Stimulated activated CD8-positive, alpha-beta memory T cell treated with anti-CD3 and anti-CD28 coated beads, Interleukin-2, amount 100 ng/mL, for 1 hour (primary cell): Measurements from ENCODE around the gene RHEBL1.

ENCODE experiments used
- DNase-seq, 2 donors: peaks; one replicate each; pipeline ENCODE4 v3.0.0-alpha.2; 2020; ENCODE audit warnings: low read depth in 2 of 2

Gene RHEBL1

DNA sequence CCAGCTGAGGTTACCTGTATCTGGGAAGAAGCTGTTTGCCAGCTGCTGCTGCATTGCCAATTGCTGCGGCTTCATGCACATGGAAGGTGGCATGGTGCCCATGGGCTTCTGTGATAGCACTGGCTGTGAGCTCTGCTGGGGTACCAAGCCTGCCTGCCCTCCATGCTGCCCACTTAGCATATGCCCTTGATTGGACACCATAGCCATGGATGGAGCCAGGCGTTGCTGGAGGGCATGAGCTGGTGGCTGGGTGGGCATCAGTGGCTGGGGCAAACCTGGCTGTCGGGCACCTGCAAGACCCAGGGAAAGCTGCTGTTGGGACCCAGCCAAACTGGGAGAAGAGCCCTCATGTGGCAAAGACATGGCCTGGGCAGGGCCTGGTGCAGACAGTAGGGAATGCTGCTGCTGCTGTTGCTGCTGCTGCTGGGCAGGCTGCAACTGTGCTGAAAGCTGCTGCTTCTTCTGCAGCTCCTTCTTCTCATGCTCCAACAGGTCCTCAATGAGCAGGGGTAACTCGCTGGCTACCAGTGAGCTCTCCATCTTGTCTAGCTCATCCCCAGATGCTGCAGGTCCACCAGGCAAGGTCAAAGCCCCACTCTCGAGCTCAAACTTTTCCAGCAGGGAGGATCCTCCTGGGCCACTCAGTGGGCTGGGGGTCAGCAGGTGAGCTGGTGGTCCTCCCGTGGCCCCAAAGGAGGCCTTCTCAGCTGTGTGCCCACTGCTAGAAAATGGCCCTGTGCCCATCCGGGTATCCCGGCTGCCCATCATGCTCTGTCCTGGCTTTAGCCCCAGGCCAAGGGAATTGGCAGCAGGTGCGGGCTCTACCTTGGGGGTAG, 32.5 kb downstream of the RHEBL1 start:
- DNase-seq, result no peak

DNA sequence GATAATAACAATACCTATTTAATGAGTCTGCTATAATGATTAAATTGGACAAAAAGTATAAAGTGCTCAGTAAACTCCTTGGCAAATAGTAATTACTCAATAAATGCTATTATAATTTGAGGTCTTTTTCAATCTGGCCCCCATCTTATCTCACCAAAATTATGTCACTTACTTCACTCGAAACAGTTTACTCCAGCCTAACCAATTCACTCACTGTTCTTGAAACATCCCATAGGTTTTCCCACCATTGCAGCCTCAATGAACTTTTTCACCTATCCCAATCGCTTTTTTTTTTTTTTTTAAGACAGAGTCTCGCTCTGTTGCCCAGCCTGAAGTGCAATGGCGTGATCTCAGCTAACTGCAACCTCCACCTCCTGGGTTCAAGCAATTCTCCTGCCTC, 33.8 kb downstream of the RHEBL1 start:
- DNase-seq, result no peak

DNA sequence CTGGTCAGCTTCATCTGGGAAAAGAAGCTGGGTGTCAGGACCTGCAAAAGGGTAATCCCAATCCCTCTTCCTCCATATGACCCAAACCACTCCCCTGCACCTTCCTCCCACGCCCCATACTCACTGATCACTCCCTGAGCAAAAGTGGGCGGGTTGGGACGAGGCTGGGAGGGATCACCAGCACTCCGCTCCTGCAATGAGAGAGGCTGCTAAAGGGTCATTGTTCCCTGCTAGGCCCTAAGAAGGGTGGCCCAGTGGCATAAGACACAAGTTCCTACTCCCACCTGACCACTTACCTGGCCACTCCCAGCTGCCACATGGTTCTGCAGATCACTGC, 35.5 kb downstream of the RHEBL1 start:
- no peak for DNase-seq

DNA sequence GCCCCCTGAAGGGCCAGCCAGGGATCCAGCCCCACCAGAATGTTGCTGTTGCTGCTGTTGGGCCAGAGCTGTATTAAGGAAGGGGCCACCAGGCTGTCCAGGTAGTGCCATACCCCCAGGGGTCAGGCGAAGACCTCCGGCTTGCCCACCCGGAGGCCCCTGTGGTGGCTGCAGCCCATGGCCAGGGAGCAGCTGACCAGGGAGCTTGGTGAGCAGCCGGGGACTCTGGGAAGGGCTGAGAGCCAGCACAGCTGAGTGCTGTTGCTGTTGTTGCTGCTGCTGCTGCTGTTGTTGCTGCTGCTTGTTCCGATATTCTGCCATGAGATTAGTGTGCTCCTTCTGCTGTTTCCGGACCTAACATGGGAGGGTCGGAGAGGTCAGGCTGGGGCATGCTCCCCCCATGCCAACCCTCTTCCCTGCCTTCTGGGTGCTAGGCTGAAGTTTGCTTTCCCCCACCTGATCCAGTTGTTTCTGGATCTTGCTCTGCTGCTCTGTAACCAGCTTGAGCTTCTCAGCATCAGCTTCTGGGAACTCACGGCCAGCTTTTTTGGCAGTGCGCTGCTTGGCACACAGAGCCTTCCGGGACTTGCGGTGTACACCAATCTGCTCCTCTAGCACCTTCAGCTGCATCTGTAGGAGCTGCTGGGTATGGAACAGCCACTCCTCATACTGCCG, 36.0 kb downstream of the RHEBL1 start:
- no peak for DNase-seq

DNA sequence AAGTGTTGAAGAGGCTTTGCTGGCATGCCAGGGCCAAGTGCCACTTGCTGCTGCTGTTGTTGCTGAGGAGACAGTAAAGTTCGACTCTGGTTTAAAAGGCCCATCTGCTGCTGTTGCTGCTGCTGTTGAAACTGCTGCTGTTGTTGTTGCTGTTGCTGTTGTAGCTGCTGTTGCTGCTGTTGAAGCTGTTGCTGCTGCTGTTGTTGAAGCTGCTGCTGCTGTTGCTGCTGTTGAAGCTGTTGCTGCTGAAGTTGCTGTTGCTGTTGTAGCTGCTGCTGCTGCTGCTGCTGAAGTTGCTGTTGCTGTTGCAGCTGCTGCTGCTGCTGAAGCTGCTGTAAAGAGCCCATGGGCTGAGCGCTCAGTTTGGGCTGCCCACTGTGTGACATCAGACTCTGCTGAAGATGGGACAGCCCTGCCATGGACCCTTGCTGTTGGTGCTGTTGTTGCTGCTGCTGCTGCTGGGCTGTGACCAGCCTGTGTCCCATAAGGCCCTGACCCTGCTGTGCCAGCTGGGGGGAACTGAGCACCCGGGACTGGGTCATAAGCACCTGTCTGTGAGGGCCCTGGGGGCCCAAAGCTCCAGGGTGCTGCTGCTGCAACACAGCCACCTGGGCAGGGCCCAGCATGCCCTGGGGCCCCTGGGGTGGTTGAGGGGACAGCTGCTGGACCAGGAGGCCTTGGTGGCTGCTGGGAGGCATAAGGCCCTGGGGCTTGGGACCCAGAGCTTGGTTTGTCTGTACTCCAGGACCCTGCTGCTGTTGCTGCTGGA, 36.9 kb downstream of the RHEBL1 start:
- no peak for DNase-seq

DNA sequence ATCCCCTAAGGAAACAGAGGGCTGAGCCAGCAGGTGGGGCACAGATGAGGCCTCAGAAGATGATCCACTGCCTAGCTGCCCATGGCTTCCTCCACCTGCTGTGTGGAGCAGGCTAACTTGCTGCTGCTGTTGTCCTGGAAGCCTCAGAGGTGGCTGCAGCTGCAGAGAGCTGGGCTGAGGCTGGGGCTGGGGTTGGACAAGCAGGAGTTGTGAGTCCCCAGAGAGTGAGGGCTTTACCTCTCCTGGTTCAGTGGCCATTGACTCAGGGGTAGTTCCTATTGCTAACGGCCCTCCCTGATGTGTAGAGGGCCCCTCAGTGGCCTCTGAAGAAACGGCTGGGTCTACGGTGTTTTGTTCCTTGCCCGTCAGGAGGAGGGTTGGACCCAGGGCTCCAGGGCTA, 37.5 kb downstream of the RHEBL1 start:
- DNase-seq, result no peak

DNA sequence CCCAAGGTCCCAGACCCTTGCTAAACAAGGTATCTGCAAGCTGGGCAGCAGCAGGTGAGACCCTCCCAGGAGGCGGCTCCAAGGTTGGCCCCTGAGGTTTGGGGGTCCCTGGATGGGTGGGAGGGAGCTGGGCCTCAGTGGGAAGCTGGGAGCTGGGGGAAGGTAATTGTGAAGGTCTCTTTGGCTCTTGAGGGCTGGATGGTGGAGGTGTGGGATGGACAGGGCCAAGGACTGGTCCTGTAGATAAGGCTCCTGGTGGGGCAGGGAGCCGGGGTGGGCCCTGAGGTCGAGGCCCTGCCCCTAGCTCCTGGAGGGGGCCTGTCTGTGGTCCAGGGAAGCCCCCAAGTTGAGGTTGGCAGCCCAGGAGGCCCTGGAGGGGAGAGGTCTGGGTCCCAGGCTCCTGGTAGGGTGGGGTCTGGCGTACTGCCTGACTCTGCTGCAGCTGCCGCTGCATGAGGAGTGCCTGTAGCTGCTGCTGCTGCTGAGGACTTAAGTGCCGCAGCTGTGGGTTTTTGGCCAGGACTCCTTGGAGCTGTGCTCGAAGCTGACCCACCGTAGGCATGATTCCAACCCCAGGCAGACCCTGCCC, 38.1 kb downstream of the RHEBL1 start:
- no peak for DNase-seq

DNA sequence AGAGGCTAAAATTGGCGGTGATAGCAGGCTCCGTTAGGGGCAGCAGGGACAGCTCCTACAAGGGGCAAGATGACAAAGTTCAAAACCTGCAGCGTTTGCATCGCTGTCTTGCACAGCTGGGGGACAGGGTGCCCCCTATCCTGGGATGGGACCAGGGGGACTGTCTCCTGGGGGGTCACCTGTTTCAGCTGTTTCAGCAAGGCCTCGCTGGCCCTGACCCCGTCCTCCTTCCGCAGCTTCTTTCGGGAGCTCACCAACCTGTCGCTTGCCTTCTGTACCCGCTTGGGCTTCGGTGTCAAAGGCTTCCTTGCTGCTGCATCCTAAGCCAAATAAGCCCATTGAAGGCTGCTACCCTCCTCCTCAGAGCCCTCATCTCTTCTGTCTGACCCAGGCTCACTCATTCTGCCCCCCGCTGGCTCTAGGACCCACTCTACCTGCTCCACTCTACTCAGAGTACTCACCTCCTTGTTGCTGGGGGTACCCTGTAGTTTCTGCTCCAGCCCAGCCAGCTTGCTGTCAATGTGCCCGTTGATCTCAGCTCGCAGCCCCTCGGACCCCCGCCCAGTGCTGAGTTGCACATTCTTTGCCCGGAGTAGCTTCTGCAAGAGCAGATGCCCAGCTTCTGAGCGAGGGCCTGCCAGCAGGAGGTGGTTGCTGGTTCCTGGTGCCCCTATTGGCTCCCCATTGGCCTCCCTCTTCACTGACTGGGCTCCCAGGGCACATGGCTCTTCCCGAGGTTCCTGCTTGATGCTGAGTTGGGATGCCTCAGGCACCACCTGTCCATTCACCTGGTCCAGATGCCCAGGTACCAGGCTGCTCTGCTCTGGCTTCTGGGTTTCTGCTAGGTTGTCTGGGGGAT, 38.8 kb downstream of the RHEBL1 start:
- DNase-seq, result no peak

DNA sequence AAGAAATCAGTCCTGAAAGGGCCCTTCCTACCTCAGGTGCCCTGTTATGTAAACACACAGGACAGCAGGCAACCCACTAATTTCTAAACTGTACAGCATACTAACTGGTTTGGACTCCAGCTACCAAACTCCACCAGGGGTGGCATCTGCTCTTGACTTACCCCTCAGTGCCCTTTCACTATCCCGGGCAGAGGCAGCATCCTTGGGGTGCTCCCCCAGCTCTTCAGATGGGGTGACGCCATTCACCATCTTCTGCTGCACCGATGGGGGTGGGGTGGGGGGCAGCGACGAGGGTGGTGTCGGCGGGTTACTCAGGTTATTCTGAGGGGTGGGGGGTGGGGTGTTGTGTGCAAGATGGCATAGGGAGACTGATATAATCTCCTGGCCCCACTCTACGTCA, 39.7 kb downstream of the RHEBL1 start:
- DNase-seq, result no peak

DNA sequence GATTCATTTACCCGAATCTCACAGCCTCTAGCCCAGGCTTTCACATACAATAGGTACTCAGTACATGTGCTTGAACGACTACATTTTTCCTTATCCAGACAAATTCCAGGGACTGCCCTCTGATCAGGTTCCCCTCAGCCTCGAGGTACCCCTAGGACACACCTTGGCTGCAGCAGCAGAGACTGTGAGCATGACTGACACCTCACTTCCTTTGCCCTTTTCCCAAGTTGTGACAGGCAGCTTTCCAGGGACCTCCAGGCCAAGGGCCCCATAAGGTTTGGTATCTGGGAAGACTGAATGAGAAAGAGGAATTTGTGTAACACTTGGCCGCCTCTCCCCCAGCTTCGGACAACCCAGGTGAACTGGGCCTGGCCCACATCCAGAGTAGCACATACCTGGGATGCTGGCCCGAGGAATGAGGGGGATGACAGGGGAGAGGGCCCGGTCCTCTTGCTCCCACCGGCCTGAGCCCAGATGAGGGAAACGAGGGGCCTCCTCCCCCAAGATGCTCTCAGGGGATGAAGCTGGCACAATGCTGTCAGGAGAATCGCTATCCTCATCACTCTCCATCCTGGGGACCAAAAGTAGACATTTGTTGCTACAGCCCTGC, 41.0 kb downstream of the RHEBL1 start:
- no peak for DNase-seq

DNA sequence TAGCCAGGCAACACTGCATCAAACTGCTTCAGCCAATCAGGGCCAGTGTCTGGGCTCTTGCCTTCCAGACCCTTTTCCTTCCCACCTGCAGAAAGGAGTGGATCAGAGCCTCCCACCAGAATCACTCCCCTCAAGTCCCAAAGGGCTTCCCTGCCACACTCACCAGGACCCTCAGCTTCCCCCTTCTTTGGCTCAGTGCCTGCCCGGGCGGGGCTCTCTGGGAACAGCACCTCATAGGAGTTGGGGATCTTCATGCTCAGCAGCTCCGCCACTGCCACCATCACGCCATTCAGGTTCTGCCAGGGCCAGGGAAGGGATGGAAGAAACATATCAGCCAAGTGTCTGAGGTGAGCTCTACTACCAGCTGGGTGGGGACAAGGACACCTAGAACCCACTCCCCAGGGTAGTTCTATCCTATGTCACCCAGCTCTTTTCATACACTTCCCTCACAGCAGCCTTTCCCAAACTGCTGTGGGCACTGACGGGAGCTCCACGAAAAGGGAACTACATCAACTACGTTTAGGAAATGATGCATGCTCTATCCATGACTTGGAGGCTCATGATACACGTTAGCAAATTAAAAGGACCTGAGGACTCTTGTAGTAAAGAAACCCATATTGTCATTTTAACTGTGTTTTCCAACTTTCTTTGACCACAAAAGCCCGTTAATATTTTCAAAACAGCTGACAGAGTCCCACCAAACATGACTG, 41.8 kb downstream of the RHEBL1 start:
- DNase-seq, result no peak

DNA sequence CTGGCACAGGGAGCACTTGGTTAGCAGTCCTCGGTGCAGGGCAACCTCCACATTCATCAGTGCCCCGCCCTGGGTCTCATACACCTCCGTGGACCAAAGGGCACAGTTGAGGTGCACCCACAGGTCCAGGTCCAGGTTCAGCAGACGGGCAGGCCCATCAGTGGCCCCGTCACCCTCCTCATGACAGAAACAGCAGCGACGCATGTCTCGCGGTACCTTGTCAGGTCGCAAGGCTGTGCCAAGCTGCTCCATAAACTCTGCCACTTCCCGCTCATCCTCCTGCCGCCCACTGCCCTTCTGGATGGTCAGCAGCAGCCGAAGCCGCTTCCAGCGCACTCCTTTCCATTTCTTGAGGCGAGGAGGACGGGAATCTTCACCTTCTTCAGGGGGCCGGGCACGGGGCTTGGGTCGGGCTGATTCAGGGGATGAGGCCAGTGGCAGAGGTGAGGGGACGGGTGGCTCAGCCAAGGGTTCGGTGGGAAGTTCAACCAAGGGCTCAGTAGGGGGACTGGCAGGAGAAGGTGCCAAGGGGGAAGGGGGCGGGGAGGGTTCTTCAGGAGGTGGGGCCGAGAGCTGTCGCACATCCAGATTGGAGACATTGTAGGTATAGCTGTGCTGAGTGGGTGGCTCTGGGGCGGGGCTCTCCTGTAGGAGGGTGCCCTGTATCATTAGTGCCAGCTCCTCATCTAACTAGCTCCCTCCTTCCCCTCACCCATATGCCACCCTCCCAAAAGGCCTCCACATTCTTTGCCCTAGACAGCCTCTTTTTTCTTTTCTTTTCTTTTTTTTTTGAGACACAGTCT, 42.9 kb downstream of the RHEBL1 start:
- DNase-seq, result no peak

DNA sequence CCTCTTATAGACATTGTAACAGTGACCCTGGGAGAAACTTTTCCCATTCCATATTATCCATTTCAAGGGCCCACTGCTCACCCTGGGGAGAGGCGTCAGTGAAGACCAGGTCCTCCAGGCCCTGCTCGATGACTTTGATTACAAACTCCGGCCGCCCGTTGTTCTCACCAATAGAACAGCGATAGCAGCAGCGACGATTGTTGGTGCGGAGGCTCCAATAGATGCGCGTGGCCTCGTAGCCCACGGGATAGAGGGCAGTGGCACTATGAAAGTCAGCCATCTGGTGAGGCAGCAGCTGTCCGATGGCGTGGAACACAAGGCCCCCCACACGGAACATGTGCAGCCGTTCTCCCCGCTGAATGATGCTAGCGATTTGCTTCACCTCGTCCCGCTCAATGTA, 43.7 kb downstream of the RHEBL1 start:
- DNase-seq, result no peak

DNA sequence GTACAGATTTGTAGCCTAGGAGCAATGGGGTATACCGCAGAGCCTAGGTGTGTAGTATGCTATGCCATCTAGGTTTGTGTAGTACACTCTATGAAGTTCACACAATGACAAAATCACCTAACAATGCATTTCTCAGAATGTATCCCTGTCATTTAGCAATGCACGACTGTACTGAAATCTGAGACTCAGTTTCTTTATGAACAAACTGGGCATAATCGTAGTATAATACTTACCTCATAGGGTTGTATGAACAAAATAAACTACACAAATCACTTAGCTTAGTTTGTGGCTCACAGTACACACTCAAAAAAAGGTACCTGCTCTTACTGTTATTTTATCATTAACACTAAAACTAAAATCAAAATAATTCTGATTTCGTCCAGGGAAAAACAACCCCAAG, 44.3 kb downstream of the RHEBL1 start:
- no peak for DNase-seq

DNA sequence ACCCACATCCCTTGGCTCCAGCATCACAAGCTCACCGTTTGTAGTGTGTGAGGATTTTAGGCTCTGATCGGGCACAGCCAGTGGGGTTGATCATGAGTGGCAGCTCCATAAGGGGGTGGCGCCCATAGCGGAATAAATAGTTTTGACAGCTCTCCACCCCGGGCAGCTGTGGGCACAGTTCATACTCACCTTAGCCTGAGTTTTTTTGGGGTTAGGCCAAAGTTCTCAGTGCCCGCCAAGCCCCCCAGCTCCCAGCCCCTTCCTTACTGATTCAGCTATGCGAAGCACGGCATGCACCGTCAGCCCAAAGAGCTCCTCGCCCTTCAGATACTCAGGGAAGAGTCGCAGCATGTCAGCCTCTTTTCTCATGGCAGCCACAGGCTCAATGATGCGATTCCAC, 45.2 kb downstream of the RHEBL1 start:
- DNase-seq, result no peak

DNA sequence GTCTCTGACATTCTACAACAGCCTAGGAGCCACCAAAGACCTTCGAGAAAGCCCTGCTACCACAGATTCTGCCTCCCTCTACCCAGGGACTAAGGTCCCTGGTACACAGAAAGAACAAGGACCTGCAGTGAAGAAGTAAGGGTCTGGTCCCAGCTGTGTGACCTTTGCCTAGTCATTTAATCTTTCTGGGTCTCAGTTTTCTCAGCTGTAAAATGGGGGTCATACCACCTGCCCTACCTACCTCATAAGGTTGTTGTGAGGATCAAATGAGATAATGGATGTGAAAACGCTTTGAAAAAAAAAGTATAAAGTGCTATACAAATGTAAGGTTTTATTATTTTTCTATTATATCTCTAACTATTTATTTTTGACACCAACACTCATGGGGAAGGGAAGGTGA, 46.0 kb downstream of the RHEBL1 start:
- no peak for DNase-seq

DNA sequence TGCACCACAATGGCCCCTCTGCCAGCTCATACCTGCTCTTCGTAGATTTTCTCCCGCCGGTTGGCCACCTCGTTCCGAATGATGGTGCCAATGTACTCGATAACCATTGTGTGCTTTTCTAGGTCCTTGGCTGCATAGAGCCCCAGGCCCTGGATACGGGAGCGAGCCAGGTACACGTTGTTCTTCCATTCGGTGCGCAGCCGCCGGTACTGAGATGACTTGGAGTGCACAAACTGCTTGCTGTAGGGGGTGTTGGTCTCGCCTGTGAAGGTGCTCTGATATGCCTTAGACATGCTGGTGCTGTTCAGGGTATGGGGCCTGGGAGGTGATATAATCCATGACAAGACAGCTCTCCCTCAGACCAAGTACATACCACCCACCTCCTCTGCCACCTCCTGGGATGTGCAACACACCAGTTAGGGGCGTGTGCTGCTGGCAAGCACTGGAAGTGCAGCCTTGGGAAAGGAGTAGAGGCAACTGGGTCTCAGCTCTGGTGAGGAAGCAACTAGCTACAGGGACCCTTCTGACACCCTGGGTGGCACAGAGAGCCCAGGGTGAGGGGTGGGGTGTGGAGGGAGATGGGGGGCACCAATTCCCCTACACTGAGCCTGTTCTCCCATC, 47.1 kb downstream of the RHEBL1 start:
- no peak for DNase-seq

DNA sequence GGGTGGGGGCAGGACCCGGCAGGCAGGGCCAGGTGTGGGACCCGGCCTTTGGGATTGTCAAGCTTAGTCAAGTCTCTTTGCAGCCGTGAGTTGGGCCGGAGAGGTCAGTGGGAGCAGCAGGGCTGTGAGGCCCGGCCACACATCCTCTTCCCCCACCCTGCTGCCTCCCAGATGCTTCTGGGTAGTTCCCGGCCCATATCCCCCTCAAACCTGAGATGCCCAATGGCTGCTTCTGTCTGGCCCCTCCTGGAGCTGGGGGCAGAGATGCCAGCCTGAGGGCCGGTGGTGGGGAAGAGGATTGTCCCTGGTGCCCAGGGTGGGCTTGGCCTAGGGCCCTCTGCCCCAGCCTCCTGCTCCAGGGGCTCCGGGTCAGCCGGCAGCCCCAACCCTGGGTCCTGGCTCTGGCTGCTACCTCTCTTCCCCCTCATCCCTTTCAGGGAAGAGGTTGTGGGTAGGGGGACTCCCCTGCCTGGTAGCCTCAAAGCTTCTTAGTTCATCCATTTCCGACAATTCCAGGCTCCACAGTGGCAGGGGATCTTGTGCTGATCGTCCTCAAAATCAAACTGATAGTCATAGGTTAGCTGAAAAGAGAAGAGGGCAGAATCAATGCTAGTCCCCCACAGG, 48.4 kb downstream of the RHEBL1 start:
- DNase-seq, result no peak

DNA sequence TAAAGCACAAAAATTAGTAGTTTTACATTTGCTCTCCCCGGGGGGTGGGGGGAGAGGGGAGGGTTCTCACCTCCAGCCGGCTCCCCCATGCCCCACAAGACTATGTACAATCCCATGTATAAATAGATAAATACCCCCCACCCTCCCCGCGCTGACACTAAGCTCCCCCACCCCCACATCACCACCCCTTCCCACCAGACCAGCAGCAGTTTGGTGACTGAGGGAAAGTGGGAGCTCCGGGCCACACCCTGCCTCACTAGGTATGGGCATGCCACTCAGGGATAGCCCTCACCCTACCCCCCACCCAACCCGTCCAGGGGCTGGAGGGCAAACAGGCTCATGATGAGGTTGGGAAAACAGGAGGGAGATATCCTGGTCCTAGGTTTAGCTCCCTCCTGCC, 49.3 kb downstream of the RHEBL1 start:
- no peak for DNase-seq
